Kidney (tissue), 14 donors: ENCODE data around the gene CUBN. TPM values are rescaled to one million over a fixed set of nuclear protein-coding genes. Genes with fewer than 3 reads are reported as not detected.

Experiments used
- DNase-seq, 5 donors: peaks; one replicate each; pipeline ENCODE4 v3.0.0-alpha.2; 2013 to 2020
- FAIRE-seq: peaks from 2 replicates; lab custom pipeline; 2012; peaks lifted over from hg19 to GRCh38; lab: Jason Lieb, UNC
- H3K27ac ChIP-seq, 2 donors: one replicate each; pipeline ENCODE4 v1.7.0; 2013; ENCODE audit warnings: low read depth in 2 of 2, low read length in 2 of 2, inconsistent platforms in 1 of 2
- H3K27me3 ChIP-seq: one replicate; pipeline ENCODE4 v1.7.1; 2013; ENCODE audit warnings: low read length, inconsistent platforms; ENCODE audit not compliant: control insufficient read depth, insufficient read depth
- H3K36me3 ChIP-seq, 3 donors: one replicate each; pipeline versions ENCODE4 v1.7.0 to v1.7.1; 2013; ENCODE audit warnings: low read length in 3 of 3, control low read depth in 1 of 3, inconsistent platforms in 1 of 3; ENCODE audit not compliant: insufficient read depth in 3 of 3, control insufficient read depth in 2 of 3
- H3K4me1 ChIP-seq, 3 donors: one replicate each; pipeline versions ENCODE4 v1.7.0 to v1.7.1; 2013; ENCODE audit warnings: low read length in 3 of 3, inconsistent platforms in 1 of 3, low read depth in 1 of 3; ENCODE audit not compliant: control insufficient read depth in 2 of 3, insufficient read depth in 2 of 3
- H3K4me3 ChIP-seq, 3 donors: one replicate each; pipeline versions ENCODE4 v1.7.0 to v1.8.1; 2013; ENCODE audit warnings: low read length in 3 of 3, control low read depth in 1 of 3, inconsistent platforms in 1 of 3
- H3K9ac ChIP-seq, 3 donors: one replicate each; pipeline versions ENCODE4 v1.7.0 to v1.7.1; 2013; ENCODE audit warnings: low read length in 3 of 3, control low read depth in 1 of 3, inconsistent platforms in 1 of 3
- H3K9me3 ChIP-seq, 3 donors: one replicate each; pipeline versions ENCODE4 v1.7.0 to v1.7.1; 2013; ENCODE audit warnings: low read length in 3 of 3, control low read depth in 1 of 3, inconsistent platforms in 1 of 3; ENCODE audit not compliant: control insufficient read depth in 2 of 3, insufficient read depth in 1 of 3
- intact Hi-C: fragments of 100-400 bp; cut with DNase I; formaldehyde crosslinking; loops from one replicate; pipeline ENCODE4 v1.11.1; 2022
- polyA plus RNA-seq: library from polyadenylated mRNA; stranded (reverse); fragments of 350-450 nt; fragmentation: Illumina TruSeq; extraction: RNeasy Lipid Tissue Mini Kit (QIAGEN cat#74804); gene quantifications from one replicate; pipeline ENCODE4 v1.2.3, GENCODE V29; 2014; ENCODE audit warnings: low read depth, low replicate concordance; ENCODE audit not compliant: insufficient read depth
- total RNA-seq: library from RNA; stranded (reverse); fragmentation: NEBNext Ultra II Directional; extraction: Animal tissue kit (Norgen Biotek cat#: 25700); gene quantifications from one replicate; pipeline ENCODE4 v1.2.1, GENCODE V29; 2021
- TF ChIP-seq, protein P1 (sequence below): IDR thresholded peaks from 3 replicates; pipeline ENCODE4 v1.5.1; 2012; ENCODE audit warnings: mild to moderate bottlenecking, moderate library complexity, borderline replicate concordance; ENCODE audit not compliant: insufficient read depth; ENCODE audit errors: extremely low read depth
- donor health status: control.
- donor health status: control.
- donor health status: control.
- donor health status: control.
- donor health status: control.
- donor health status: DM: yes; HTN: yes; CAD: no.
- donor health status: Normal renal cell carcinoma (clear cell type).

Gene CUBN
- total and polyA plus RNA-seq, 2 donors from 2014 or later = 14.8 to 31.6 TPM

DNA sequence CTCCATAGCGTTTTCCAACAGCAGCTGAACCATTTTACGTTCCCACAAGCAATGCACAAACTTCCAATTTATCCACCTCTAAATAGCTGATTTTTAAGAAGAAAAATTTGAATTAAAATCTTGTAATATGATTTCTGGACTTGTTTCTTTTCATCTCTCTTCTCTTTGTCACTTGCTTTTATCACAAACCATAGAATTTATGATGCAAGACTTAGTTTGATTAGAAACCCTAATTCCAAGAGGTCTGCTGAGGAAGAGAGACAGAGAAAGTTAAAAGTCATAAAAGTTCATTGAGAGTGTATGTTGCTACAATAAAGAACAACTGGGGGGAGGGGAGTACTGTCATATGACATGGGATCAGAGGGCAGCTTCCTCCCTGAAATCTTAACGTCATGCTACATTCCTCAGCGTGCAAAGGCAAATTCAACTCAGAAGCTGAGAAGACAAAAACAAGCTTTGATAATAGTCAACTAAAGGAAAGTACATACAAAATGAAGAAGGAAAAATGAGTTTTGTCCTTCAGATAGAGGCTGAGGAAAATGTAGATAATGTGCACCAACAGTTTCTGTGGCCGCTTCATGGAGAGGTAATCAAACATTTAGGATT, 18.4 kb upstream of the CUBN start:
- peak in 4 of 5 donors; percentile 61 to 90 (median 80) for DNase-seq
- Histone ChIP-seq H3K36me3 (no peaks in the 10 kb centered on the region), H3K4me1 (peaks cover 0 to 9% (median 3%) of the 10 kb centered on the region in 3 donors), H3K4me3 (peak overlapping the region in 2 of 3 donors; percentile 19 to 38), H3K27ac (peak overlapping the region; percentile 40 to 79), H3K27me3 (no peaks in the 10 kb centered on the region), H3K9me3 (no peaks in the 10 kb centered on the region), H3K9ac (no peak overlapping the region)
- FAIRE-seq = peak; percentile 70
- TF ChIP-seq, protein P1, sequence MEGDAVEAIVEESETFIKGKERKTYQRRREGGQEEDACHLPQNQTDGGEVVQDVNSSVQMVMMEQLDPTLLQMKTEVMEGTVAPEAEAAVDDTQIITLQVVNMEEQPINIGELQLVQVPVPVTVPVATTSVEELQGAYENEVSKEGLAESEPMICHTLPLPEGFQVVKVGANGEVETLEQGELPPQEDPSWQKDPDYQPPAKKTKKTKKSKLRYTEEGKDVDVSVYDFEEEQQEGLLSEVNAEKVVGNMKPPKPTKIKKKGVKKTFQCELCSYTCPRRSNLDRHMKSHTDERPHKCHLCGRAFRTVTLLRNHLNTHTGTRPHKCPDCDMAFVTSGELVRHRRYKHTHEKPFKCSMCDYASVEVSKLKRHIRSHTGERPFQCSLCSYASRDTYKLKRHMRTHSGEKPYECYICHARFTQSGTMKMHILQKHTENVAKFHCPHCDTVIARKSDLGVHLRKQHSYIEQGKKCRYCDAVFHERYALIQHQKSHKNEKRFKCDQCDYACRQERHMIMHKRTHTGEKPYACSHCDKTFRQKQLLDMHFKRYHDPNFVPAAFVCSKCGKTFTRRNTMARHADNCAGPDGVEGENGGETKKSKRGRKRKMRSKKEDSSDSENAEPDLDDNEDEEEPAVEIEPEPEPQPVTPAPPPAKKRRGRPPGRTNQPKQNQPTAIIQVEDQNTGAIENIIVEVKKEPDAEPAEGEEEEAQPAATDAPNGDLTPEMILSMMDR = no peak
- intact Hi-C loops = no loop called here

DNA sequence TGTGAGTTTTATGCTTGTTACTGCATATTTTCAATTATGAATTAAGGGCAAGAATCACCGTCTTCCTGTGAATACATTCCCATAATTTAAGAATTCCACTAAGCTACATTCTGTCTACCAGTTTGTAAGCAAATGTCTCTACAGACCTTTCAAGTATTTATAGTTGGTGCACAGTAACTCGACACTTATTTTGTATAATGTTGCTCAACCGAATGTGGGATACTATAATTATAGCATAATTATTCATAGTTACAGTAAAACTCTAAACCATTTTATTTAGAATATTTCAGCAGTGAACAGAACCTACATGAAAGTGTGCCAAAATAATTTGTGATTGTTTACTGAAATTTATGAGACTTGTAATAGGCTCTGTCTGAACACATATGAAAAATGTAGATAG, 17.3 kb upstream of the CUBN start:
- H3K27ac ChIP-seq = no peak overlapping the region
- no peak for DNase-seq
- no peaks in the 10 kb centered on the region for H3K9me3 ChIP-seq
- intact Hi-C loops = no loop called here
- no peak overlapping the region for H3K9ac ChIP-seq
- H3K27me3 ChIP-seq = no peaks in the 10 kb centered on the region
- no peak overlapping the region for H3K4me3 ChIP-seq
- no peaks in the 10 kb centered on the region for H3K36me3 ChIP-seq
- TF ChIP-seq, protein P1 = no peak
- no peak for FAIRE-seq
- peaks cover 0 to 9% (median 3%) of the 10 kb centered on the region in 3 donors for H3K4me1 ChIP-seq

DNA sequence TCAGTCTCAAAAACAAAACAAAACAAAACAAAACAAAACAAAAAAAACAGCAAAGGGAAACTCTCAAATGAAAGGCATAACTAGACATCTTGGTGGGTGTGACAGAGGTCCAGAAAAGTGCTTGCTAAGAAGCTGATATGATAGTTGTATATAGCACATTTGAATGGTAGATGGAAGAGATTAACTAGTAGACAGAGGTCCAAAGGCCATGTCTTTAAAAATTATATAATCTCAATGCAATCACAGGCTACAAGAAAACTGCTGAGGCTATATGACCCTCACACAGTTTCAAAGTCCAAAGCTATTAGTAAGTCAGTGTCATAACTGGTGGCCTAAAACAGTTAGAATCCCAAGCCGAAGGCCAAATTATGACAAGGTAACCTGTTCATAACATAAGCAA, 15.6 kb upstream of the CUBN start:
- DNase-seq = no peak
- H3K36me3 ChIP-seq = no peaks in the 10 kb centered on the region
- peak overlapping the region in 1 of 2 donors; percentile 47 for H3K27ac ChIP-seq
- H3K27me3 ChIP-seq = no peaks in the 10 kb centered on the region
- TF ChIP-seq, protein P1 = no peak
- H3K4me3 ChIP-seq = no peak overlapping the region
- peaks cover 0 to 9% (median 3%) of the 10 kb centered on the region in 3 donors for H3K4me1 ChIP-seq
- no peak overlapping the region for H3K9ac ChIP-seq
- intact Hi-C loops = no loop called here
- no peak for FAIRE-seq
- no peaks in the 10 kb centered on the region for H3K9me3 ChIP-seq
